MCF 10A (cell line): ENCODE data around the gene FAM237B. TPM values are rescaled to one million over a fixed set of nuclear protein-coding genes. Genes with fewer than 3 reads are reported as not detected.

Experiments
- BruUV-seq: library from RNA; stranded (reverse); fragments of 400-500 nt; replicated peaks from 2 replicates; lab custom pipeline; 2021; lab: Mats Ljungman, UMichigan
- CTCF ChIA-PET: fragments of 300-600 bp; sonication (Branson Sonifier 250); formaldehyde crosslinking; extraction: SDS; loops from one replicate; lab custom pipeline; 2021; ENCODE audit warnings: antibody characterized with exemption, inconsistent platforms; lab: Yijun Ruan, JAX
- POLR2A ChIA-PET: fragments of 300-600, 350-650 bp; sonication (Branson Sonifier 250); formaldehyde crosslinking; extraction: SDS; loops from one replicate; lab custom pipeline; 2020; ENCODE audit warnings: antibody characterized with exemption, inconsistent platforms; lab: Yijun Ruan, JAX
- DNase-seq: peaks from one replicate; pipeline ENCODE4 v3.0.0-alpha.2; 2018; ENCODE audit not compliant: unreplicated experiment
- H3K27ac Mint-ChIP-seq: one replicate; pipeline ENCODE4 v1.8.0; 2022; ENCODE audit warnings: mild to moderate bottlenecking, low read depth, mixed read lengths; ENCODE audit not compliant: unreplicated experiment
- H3K27me3 Mint-ChIP-seq: one replicate; pipeline ENCODE4 v1.8.0; 2022; ENCODE audit warnings: mixed read lengths; ENCODE audit not compliant: insufficient read depth, unreplicated experiment
- H3K36me3 Mint-ChIP-seq: one replicate; pipeline ENCODE4 v1.8.0; 2022; ENCODE audit warnings: mild to moderate bottlenecking, moderate library complexity, mixed read lengths; ENCODE audit not compliant: insufficient read depth, unreplicated experiment
- H3K4me1 Mint-ChIP-seq: one replicate; pipeline ENCODE4 v1.8.0; 2022; ENCODE audit warnings: mixed read lengths; ENCODE audit not compliant: insufficient read depth, unreplicated experiment
- H3K4me3 Mint-ChIP-seq: one replicate; pipeline ENCODE4 v1.8.0; 2022; ENCODE audit warnings: mild to moderate bottlenecking, moderate library complexity, mixed read lengths; ENCODE audit not compliant: unreplicated experiment
- H3K9me3 Mint-ChIP-seq: one replicate; pipeline ENCODE4 v1.8.0; 2022; ENCODE audit warnings: mixed read lengths; ENCODE audit not compliant: unreplicated experiment
- CTCF ChIP-seq: fragments of 200-600 bp; IDR thresholded peaks from one replicate; pipeline ENCODE4 v1.8.0; 2022; ENCODE audit warnings: antibody characterized with exemption, mild to moderate bottlenecking; ENCODE audit not compliant: unreplicated experiment
- intact Hi-C: fragments of 100-400 bp; cut with micrococcal nuclease; formaldehyde crosslinking; loops from 2 replicates; pipeline ENCODE4 v1.14.1; 2022
- total RNA-seq: library from RNA; stranded (reverse); gene quantifications from 2 replicates; pipeline ENCODE4 v1.2.3, GENCODE V29; 2022

The FAM237B gene
- total RNA-seq, 1 experiment from 2014 or later, result not detected

- Mint-ChIP-seq H3K27ac (no peak overlapping the region), H3K9me3 (no peaks in the 10 kb centered on the region), H3K36me3 (no peaks in the 10 kb centered on the region), H3K4me3 (no peak overlapping the region), H3K4me1 (no peaks in the 10 kb centered on the region), H3K27me3 (no peaks in the 10 kb centered on the region)
- POLR2A ChIA-PET, result no interaction called here
- no peak for DNase-seq
- CTCF ChIA-PET, result interaction anchor here (0.6 kb wide), 1 partner anchor 628 kb away, joined by 3 read pairs; no protein-coding TSS in a partner anchor
- TF ChIP-seq CTCF, result no peak
- BruUV-seq, result no TSS peak
- intact Hi-C loops, result no loop called here
These were observed 17.9 kb downstream of the FAM237B start for GRCh38 chr7:90303241-90303640.

- DNase-seq, result peak; percentile 74
- Mint-ChIP-seq H3K9me3 (no peaks in the 10 kb centered on the region), H3K4me1 (no peaks in the 10 kb centered on the region), H3K36me3 (no peaks in the 10 kb centered on the region), H3K27me3 (no peaks in the 10 kb centered on the region), H3K4me3 (no peak overlapping the region), H3K27ac (no peak overlapping the region)
- ChIA-PET CTCF (interaction anchor here (0.6 to 2.2 kb wide), 13 partner anchors 9 to 906 kb away, joined by 3 to 10 read pairs (median 3); partner anchors contain the start of genes GTPBP10 and STEAP1), POLR2A (interaction anchor here (0.7 kb wide), 1 partner anchor 284 kb away, joined by 3 read pairs; no protein-coding TSS in a partner anchor)
- peak; percentile 44 for TF ChIP-seq CTCF
- intact Hi-C loops, result loop anchor here (1.0 kb wide), 1 partner anchor 144 kb away; the partner anchor contains the start of gene STEAP1
- no TSS peak for BruUV-seq
These were observed 22.7 kb downstream of the FAM237B start for GRCh38 chr7:90298145-90299038.

DNA sequence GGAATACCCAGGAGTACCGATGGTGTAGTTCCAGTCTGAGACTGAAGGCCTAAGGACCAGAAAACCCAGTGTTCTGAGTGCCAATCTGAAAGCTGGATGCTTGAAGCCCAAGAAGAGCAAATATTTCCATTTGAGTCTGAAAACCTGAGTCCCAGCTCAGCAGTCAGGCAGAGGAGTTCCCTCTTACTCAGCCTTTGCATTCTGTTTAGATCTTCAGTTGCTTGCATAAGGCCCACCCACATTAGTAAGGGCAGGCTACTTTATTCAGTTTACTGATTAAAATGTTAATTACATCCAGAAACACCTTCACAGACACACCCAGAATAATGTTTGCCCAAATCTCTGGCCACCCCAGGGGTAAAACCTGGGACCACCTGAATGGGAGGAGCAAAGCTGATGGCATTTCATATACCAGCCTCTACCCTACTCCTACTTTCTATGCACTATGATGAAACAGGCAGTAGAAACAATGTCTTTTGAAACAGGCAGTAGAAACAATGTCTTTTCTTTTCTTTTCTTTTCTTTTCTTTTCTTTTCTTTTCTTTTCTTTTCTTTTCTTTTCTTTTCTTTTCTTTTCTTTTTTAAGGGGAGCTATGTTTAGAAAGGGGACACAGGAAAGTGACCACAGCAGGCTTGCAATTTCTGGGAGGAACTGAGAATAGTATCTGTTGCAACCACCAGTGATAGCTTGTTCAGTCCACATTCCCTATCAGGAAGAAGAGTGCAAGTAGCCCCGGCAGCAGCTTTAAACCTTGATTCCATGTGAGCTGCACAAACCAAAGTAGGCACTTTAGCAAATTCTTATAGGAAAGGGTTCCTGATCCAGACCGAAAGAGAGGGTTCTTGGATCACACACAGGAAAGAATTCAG lies 30.6 kb downstream of the FAM237B start:
- no TSS peak for BruUV-seq
- Mint-ChIP-seq H3K9me3 (no peaks in the 10 kb centered on the region), H3K4me1 (no peaks in the 10 kb centered on the region), H3K27ac (no peak overlapping the region), H3K27me3 (no peaks in the 10 kb centered on the region), H3K4me3 (no peak overlapping the region), H3K36me3 (no peaks in the 10 kb centered on the region)
- TF ChIP-seq CTCF, result no peak
- POLR2A ChIA-PET, result no interaction called here
- DNase-seq, result no peak
- CTCF ChIA-PET, result interaction anchor here (0.6 to 1.0 kb wide), 3 partner anchors 9 to 144 kb away, joined by 3 read pairs; partner anchors contain the start of gene GTPBP10
- intact Hi-C loops, result no loop called here
